8988T (cell line): ENCODE results near the gene SYCP2.

ENCODE experiments used
- DNase-seq: peaks from one replicate; pipeline ENCODE4 v3.0.0; 2011

SYCP2 gene

GRCh38 chr20:59820204-59821041, 113.0 kb downstream of the SYCP2 start:
- no peak for DNase-seq

GRCh38 chr20:59819496-59820203, 113.8 kb downstream of the SYCP2 start:
- no peak for DNase-seq

- DNase-seq, result no peak
Measured at GRCh38 chr20:59818911-59819310, 114.5 kb downstream of the SYCP2 start.

- DNase-seq, result no peak
Measured at GRCh38 chr20:59817846-59818615, 115.4 kb downstream of the SYCP2 start.

GRCh38 chr20:59817406-59817805, 116.0 kb downstream of the SYCP2 start:
- no peak for DNase-seq

- DNase-seq, result no peak
Measured at GRCh38 chr20:59816146-59816738, 117.2 kb downstream of the SYCP2 start.

- DNase-seq, result no peak
Measured at GRCh38 chr20:59814840-59815340, 118.5 kb downstream of the SYCP2 start.

GRCh38 chr20:59813948-59814839, 119.2 kb downstream of the SYCP2 start:
- no peak for DNase-seq
